Measurements from ENCODE around the gene RCOR3.

DNA sequence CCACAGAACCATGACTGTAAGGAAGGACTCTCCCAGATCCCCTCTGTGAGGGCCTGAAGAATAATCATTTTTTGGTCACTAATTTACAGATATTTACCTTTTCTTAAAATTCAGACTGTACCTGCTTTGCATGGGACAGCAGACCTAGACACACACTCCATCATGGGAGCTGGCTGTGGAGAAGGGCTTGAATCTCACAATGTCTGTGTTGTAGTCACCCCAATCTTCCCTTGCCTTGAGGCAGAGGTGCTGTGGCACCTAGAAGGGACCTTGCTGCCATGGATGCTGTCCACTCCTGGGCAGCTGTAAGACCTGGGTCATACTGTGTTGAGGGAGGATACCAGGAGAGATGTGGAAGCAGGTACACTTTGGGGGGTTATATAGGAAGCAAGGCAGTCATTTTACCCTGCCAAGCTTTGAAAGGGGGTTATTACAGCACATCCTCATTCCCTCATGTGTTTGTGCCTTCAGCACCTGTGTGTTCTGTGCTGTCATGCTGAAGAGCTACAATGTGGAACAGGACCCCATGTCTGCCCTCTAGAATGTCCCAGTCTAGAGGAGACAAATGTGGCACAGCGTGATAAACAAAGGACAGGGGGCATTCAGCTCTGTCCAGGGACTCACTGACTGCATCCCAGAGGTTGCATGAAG is 94.5 kb downstream of the RCOR3 start:
- TF ChIP-seq, protein P1, sequence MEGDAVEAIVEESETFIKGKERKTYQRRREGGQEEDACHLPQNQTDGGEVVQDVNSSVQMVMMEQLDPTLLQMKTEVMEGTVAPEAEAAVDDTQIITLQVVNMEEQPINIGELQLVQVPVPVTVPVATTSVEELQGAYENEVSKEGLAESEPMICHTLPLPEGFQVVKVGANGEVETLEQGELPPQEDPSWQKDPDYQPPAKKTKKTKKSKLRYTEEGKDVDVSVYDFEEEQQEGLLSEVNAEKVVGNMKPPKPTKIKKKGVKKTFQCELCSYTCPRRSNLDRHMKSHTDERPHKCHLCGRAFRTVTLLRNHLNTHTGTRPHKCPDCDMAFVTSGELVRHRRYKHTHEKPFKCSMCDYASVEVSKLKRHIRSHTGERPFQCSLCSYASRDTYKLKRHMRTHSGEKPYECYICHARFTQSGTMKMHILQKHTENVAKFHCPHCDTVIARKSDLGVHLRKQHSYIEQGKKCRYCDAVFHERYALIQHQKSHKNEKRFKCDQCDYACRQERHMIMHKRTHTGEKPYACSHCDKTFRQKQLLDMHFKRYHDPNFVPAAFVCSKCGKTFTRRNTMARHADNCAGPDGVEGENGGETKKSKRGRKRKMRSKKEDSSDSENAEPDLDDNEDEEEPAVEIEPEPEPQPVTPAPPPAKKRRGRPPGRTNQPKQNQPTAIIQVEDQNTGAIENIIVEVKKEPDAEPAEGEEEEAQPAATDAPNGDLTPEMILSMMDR (IDR thresholded peaks at IDR 0.05) = no peak
- TF ChIP-seq POLR2A (IDR thresholded peaks at IDR 0.05) = no peak
